22Rv1 (cell line): ENCODE results near the gene ABHD17C.
"Not testable (repeated sequence)": the region's sequence is repeated elsewhere in the genome, so short reads cannot be mapped to it uniquely, and the experiment has no call there.

Source experiments
- H3K27ac ChIP-seq: fragments of 450-650 bp; 2 replicates; pipeline ENCODE4 v1.5.1; 2017
- CTCF ChIP-seq: fragments of 450-650 bp; IDR thresholded peaks from 2 replicates; pipeline ENCODE4 v1.5.1; 2017; ENCODE audit warnings: mild to moderate bottlenecking
- ZFX ChIP-seq: fragments of 450-650 bp; IDR thresholded peaks from 2 replicates; pipeline ENCODE4 v1.6.1; 2017; ENCODE audit warnings: antibody characterized with exemption, borderline replicate concordance

The ABHD17C gene

GRCh38 chr15:80695099-80695910 lies at the start of gene ABHD17C:
ABHD17C (plus strand) TSS chr15:80695310; CDS start chr15:80695430, 120 bp downstream.
- no peak for TF ChIP-seq CTCF
- no peak for TF ChIP-seq ZFX
- peak within 1 kb of the TSS; percentile 80 for H3K27ac ChIP-seq

DNA sequence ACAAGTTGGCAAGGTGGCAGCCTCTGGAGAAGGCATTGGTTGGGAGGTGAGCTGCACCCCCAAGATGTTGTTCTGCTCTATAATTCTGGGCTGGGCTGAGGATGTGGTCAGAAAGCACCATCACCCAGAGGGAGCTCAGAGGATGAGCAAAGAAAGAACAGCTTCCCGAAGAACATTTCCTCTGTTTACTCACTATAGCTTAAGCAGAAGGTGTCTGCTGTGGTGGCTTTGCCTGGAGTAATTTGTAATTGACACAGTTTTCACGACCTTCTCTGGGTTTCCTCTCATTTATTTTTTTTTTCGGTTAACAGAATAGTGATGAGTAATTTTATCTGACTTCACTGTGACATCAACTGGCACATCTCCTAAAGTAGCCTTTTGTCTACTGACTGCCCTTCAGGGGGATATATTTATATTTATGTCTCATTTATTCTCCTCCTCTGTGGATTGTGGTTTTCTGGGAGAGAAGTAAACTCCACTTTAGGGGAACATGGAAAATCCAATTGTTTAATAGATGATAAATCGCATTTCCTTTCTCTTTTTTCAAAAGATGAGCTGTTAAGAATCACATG lies 49.5 kb upstream of the ABHD17C start:
- H3K27ac ChIP-seq: no peak overlapping the region
- TF ChIP-seq ZFX (no peak), CTCF (no peak)

DNA sequence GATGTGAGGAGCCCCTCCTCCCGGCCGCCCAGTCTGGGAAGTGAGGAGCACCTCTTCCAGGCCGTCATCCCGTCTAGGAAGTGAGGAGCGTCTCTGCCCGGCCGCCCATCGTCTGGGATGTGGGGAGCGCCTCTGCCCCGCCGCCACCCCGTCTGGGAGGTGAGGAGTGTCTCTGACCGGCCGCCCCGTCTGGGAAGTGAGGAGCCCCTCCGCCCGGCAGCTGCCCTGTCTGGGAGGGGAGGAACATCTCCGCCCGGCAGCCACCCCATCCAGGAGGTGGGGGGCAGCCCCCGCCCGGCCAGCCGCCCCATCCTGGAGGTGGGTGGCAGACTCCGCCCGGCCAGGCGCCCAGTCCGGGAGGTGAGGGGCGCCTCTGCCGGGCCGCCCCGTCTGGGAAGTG lies 47.7 kb upstream of the ABHD17C start:
- H3K27ac ChIP-seq: not testable (repeated sequence)

- no peak for TF ChIP-seq CTCF
- no peak for TF ChIP-seq ZFX
- no peak overlapping the region for H3K27ac ChIP-seq
These were observed 40.8 kb upstream of the ABHD17C start for GRCh38 chr15:80654299-80654698.

DNA sequence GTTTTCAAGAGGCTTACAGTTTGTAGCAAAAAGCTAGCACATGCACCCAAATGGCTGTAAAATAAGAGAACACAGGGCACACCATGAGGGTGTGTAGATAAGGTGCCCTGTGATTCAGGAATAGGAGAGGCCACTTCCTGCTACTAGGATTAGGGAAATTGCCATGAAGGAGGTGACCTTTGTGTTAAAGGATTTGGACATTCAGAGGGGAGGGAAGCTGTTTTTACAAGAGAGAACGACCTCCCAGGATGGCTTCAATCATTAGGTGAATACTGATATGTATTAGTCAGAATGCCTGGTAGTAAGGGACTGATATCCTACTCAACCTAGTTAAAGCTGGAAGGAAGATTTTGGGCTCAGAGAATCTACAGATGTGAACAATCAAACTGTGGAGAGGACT lies 35.7 kb upstream of the ABHD17C start:
- TF ChIP-seq ZFX (no peak), CTCF (no peak)
- no peak overlapping the region for H3K27ac ChIP-seq

- H3K27ac ChIP-seq: no peak overlapping the region
These were observed 35.0 kb upstream of the ABHD17C start for GRCh38 chr15:80660119-80660518.

DNA sequence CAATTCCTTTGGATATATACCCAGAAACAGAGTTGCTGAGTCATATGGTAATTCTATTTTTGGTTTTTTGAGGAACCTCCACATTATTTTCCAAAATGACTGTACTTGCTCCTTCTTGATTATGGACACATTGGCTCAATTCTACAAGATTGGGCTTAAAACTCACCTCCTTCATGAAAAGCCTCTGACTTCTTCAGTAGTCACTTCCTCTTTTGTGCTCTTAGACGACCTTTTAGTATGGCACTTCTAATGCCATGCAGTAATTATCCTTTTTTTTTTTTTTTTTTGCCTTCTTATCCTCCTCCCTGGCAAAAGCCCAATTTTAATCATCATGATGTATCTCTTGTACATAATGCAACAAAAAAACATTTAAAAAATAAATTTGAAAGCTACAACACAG lies 33.0 kb upstream of the ABHD17C start:
- H3K27ac ChIP-seq: no peak overlapping the region
- TF ChIP-seq ZFX: no peak
- TF ChIP-seq CTCF: no peak

More at GRCh38 chr15:80660119-80660518, 35.0 kb upstream of the ABHD17C start:
- TF ChIP-seq ZFX (no peak), CTCF (peak; percentile 41)
